NCI-H187 (cell line): Measurements from ENCODE around the gene OR2S2.
"Not testable (repeated sequence)": the region's sequence is repeated elsewhere in the genome, so short reads cannot be mapped to it uniquely, and the experiment has no call there.

ENCODE experiments used
- DNase-seq, 2 experiments: peaks; one replicate each; lab custom pipeline; 2025; lab: John Stamatoyannopoulos, UW

Gene OR2S2

GRCh38 chr9:35933550-35934067 lies 24.3 kb downstream of the OR2S2 start:
- DNase-seq, result no peak

GRCh38 chr9:35932735-35933134 lies 25.2 kb downstream of the OR2S2 start:
- DNase-seq, result no peak

- DNase-seq, result no peak
These were observed 27.0 kb downstream of the OR2S2 start for GRCh38 chr9:35930989-35931388.

GRCh38 chr9:35930521-35930920 lies 27.4 kb downstream of the OR2S2 start:
- DNase-seq, result no peak

GRCh38 chr9:35929453-35929718 lies 28.6 kb downstream of the OR2S2 start:
- no peak for DNase-seq

- no peak for DNase-seq
These were observed 29.1 kb downstream of the OR2S2 start for GRCh38 chr9:35928591-35929452.

- no peak for DNase-seq
These were observed 33.8 kb downstream of the OR2S2 start for GRCh38 chr9:35923927-35924763.

GRCh38 chr9:35923598-35923926 lies 34.4 kb downstream of the OR2S2 start:
- DNase-seq, result no peak

- no peak for DNase-seq
These were observed 37.8 kb downstream of the OR2S2 start for GRCh38 chr9:35920051-35920620.

- no peak for DNase-seq
These were observed 38.5 kb downstream of the OR2S2 start for GRCh38 chr9:35919212-35920008.

GRCh38 chr9:35918780-35919179 lies 39.2 kb downstream of the OR2S2 start:
- no peak for DNase-seq

GRCh38 chr9:35917261-35917660 lies 40.7 kb downstream of the OR2S2 start:
- DNase-seq, result no peak

- no peak for DNase-seq
These were observed 42.2 kb downstream of the OR2S2 start for GRCh38 chr9:35915681-35916294.

GRCh38 chr9:35914301-35914807 lies 43.6 kb downstream of the OR2S2 start:
- no peak for DNase-seq

- not testable (repeated sequence) for DNase-seq
These were observed 44.5 kb downstream of the OR2S2 start for GRCh38 chr9:35913429-35913828.

- DNase-seq, result no peak
These were observed 45.1 kb downstream of the OR2S2 start for GRCh38 chr9:35912791-35913400.

GRCh38 chr9:35911690-35912089 lies 46.3 kb downstream of the OR2S2 start:
- DNase-seq, result no peak

- no peak for DNase-seq
These were observed 47.2 kb downstream of the OR2S2 start for GRCh38 chr9:35910613-35911359.

GRCh38 chr9:35909687-35910612 lies 48.0 kb downstream of the OR2S2 start:
- DNase-seq, result no peak
